ENCODE results near the gene POLRMT.

GRCh38 chr19:652467-653389 lies 19.4 kb upstream of the POLRMT start:
- no peak for TF ChIP-seq POLR2A (IDR thresholded peaks at IDR 0.05)
- TF ChIP-seq, protein P1, sequence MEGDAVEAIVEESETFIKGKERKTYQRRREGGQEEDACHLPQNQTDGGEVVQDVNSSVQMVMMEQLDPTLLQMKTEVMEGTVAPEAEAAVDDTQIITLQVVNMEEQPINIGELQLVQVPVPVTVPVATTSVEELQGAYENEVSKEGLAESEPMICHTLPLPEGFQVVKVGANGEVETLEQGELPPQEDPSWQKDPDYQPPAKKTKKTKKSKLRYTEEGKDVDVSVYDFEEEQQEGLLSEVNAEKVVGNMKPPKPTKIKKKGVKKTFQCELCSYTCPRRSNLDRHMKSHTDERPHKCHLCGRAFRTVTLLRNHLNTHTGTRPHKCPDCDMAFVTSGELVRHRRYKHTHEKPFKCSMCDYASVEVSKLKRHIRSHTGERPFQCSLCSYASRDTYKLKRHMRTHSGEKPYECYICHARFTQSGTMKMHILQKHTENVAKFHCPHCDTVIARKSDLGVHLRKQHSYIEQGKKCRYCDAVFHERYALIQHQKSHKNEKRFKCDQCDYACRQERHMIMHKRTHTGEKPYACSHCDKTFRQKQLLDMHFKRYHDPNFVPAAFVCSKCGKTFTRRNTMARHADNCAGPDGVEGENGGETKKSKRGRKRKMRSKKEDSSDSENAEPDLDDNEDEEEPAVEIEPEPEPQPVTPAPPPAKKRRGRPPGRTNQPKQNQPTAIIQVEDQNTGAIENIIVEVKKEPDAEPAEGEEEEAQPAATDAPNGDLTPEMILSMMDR (IDR thresholded peaks at IDR 0.05) = no peak
